HepG2 (cell line): ENCODE results near the gene COPS6. TPM values are rescaled to one million over a fixed set of nuclear protein-coding genes. Genes with fewer than 3 reads are reported as not detected.

Source experiments
- ATAC-seq: fragments of 200-7000 bp; cut with Tn5 transposase; 3 replicates; pipeline ENCODE4 v1.9.1; 2020; ENCODE audit warnings: mild to moderate bottlenecking, moderate library complexity
- BruUV-seq: library from RNA; stranded (reverse); fragments of 400-500 nt; replicated peaks from 2 replicates; lab custom pipeline; 2021; lab: Mats Ljungman, UMichigan
- CTCF ChIA-PET: fragments of 300-600 bp; formaldehyde crosslinking; extraction: SDS; loops from one replicate; lab custom pipeline; 2021; ENCODE audit warnings: low total read pairs, inconsistent platforms, low intra/inter-chr PET ratio; lab: Yijun Ruan, JAX
- POLR2A ChIA-PET: fragments of 350-600 bp; sonication (Branson Sonifier 250); formaldehyde crosslinking; loops from one replicate; lab custom pipeline; 2020; ENCODE audit warnings: antibody characterized with exemption, inconsistent platforms; lab: Yijun Ruan, JAX
- DNase-seq: peaks from one replicate; pipeline ENCODE4 v3.0.0-alpha.2; 2015; ENCODE audit warnings: low spot score
- FAIRE-seq: peaks from 3 replicates; lab custom pipeline; 2011; peaks lifted over from hg19 to GRCh38; lab: Jason Lieb, UNC
- H2AFZ ChIP-seq: one replicate; pipeline ENCODE4 v1.6.1; 2011; ENCODE audit warnings: low read length, inconsistent platforms
- H3K27ac ChIP-seq: fragments of 300-600 bp; 3 replicates; pipeline ENCODE4 v1.8.0; 2011; ENCODE audit warnings: mixed run types, mild to moderate bottlenecking, mixed read lengths, low read length, inconsistent platforms; ENCODE audit not compliant: insufficient read depth; ENCODE audit errors: extremely low read length
- H3K27me3 ChIP-seq, 2 experiments: fragments of 200-600 bp in 1 of 2; 2 replicates in 1 of 2; 3 replicates in 1 of 2; pipeline versions ENCODE4 v1.6.0 to v1.8.0; 2011; ENCODE audit warnings: low read length in 2 of 2, mild to moderate bottlenecking in 2 of 2, moderate library complexity in 2 of 2, inconsistent platforms in 1 of 2; ENCODE audit not compliant: insufficient read depth in 2 of 2, control insufficient read depth in 1 of 2
- H3K36me3 ChIP-seq, 2 experiments: fragments of 200-600 bp in 1 of 2; replicated peaks in 1 of 2; 2 replicates in 1 of 2; 3 replicates in 1 of 2; pipeline versions ENCODE4 v1.5.1 to v1.8.0; 2011; ENCODE audit warnings: low read length in 2 of 2, inconsistent platforms in 1 of 2; ENCODE audit not compliant: insufficient read depth in 2 of 2, control insufficient read depth in 1 of 2
- H3K4me1 ChIP-seq: 2 replicates; pipeline ENCODE4 v1.5.1; 2012; ENCODE audit warnings: low read length, inconsistent platforms; ENCODE audit not compliant: insufficient read depth
- H3K4me2 ChIP-seq: 2 replicates; pipeline ENCODE4 v1.6.0; 2011; ENCODE audit warnings: low read depth, low read length, inconsistent platforms
- H3K4me3 ChIP-seq, 3 experiments: fragments of 200-600 bp in 1 of 3; sonication (generic), shearing (Covaris generic) in 1 of 3; replicated peaks in 1 of 3; 2 replicates each; pipeline ENCODE4 v1.5.1; 2011 to 2016; ENCODE audit warnings: low read length in 3 of 3, inconsistent platforms in 2 of 3, low read depth in 2 of 3, mild to moderate bottlenecking in 2 of 3, control low read depth in 1 of 3, mixed read lengths in 1 of 3; ENCODE audit not compliant: insufficient read depth in 1 of 3
- H3K79me2 ChIP-seq: one replicate; pipeline ENCODE4 v1.6.1; 2011; ENCODE audit warnings: low read length, inconsistent platforms; ENCODE audit not compliant: insufficient read depth
- H3K9ac ChIP-seq: 2 replicates; pipeline ENCODE4 v1.6.0; 2011; ENCODE audit warnings: mild to moderate bottlenecking, low read depth, low read length, inconsistent platforms; ENCODE audit not compliant: insufficient read depth
- H3K9me3 ChIP-seq: 2 replicates; pipeline ENCODE4 v1.5.1; 2012; ENCODE audit warnings: mild to moderate bottlenecking, low read length
- H4K20me1 ChIP-seq: 2 replicates; pipeline ENCODE4 v1.6.0; 2011; ENCODE audit warnings: inconsistent platforms, mild to moderate bottlenecking, low read length, moderate library complexity; ENCODE audit not compliant: insufficient read depth
- ADNP ChIP-seq: sonication (generic); formaldehyde crosslinking; IDR thresholded peaks from 2 replicates; pipeline ENCODE4 v1.4.0; 2020; ENCODE audit warnings: missing genetic modification reagents
- BRF2 ChIP-seq: sonication (generic); formaldehyde crosslinking; IDR thresholded peaks from 2 replicates; pipeline ENCODE4 v1.8.1; 2022; ENCODE audit warnings: mild to moderate bottlenecking, missing genetic modification reagents
- FOXC1 ChIP-seq: sonication (generic); formaldehyde crosslinking; IDR thresholded peaks from 2 replicates; pipeline ENCODE4 v1.8.0; 2022; ENCODE audit warnings: mild to moderate bottlenecking, missing genetic modification reagents, borderline replicate concordance
- IKZF4 ChIP-seq: sonication (generic); formaldehyde crosslinking; IDR thresholded peaks from 2 replicates; pipeline ENCODE4 v1.5.1; 2020; ENCODE audit warnings: borderline replicate concordance, mild to moderate bottlenecking, low read depth, missing genetic modification reagents; ENCODE audit errors: not compliant biosample characterization
- LBX2 ChIP-seq: sonication (generic); formaldehyde crosslinking; IDR thresholded peaks from 2 replicates; pipeline ENCODE4 v1.5.0; 2020; ENCODE audit warnings: missing genetic modification reagents, mild to moderate bottlenecking, borderline replicate concordance
- NFRKB ChIP-seq: fragments of 450-650 bp; IDR thresholded peaks from 2 replicates; pipeline ENCODE4 v1.6.1; 2017
- RBFOX2 ChIP-seq: fragments of 200-400 bp; formaldehyde crosslinking; IDR thresholded peaks from 2 replicates; pipeline ENCODE4 v1.6.1; 2017; ENCODE audit warnings: low read depth, mild to moderate bottlenecking, low read length
- REPIN1 ChIP-seq: sonication (generic); formaldehyde crosslinking; IDR thresholded peaks from 2 replicates; pipeline ENCODE4 v1.8.0; 2022; ENCODE audit warnings: missing genetic modification reagents, low read depth, mild to moderate bottlenecking, borderline replicate concordance
- SAFB2 ChIP-seq: sonication (generic); formaldehyde crosslinking; IDR thresholded peaks from 2 replicates; pipeline ENCODE4 v1.5.1; 2020; ENCODE audit warnings: missing genetic modification reagents, low read depth, mild to moderate bottlenecking, borderline replicate concordance
- SP2 ChIP-seq: sonication (generic); formaldehyde crosslinking; IDR thresholded peaks from 2 replicates; pipeline ENCODE4 v1.5.1; 2020; ENCODE audit warnings: mild to moderate bottlenecking, missing genetic modification reagents
- TFE3 ChIP-seq: IDR thresholded peaks from 2 replicates; pipeline ENCODE4 v1.6.1; 2016
- ZFP41 ChIP-seq: sonication (generic); formaldehyde crosslinking; IDR thresholded peaks from 2 replicates; pipeline ENCODE4 v1.4.0; 2020; ENCODE audit warnings: mild to moderate bottlenecking, missing genetic modification reagents, borderline replicate concordance
- ZNF235 ChIP-seq: sonication (generic); formaldehyde crosslinking; IDR thresholded peaks from 2 replicates; pipeline ENCODE4 v1.8.1; 2023; ENCODE audit warnings: mild to moderate bottlenecking, missing genetic modification reagents, borderline replicate concordance
- ZNF317 ChIP-seq: sonication (generic); formaldehyde crosslinking; IDR thresholded peaks from 2 replicates; pipeline ENCODE4 v1.5.0; 2020; ENCODE audit warnings: mild to moderate bottlenecking, missing genetic modification reagents
- ZNF326 ChIP-seq: sonication (generic); formaldehyde crosslinking; IDR thresholded peaks from 2 replicates; pipeline ENCODE4 v1.4.0; 2020; ENCODE audit warnings: missing genetic modification reagents, borderline replicate concordance
- ZNF607 ChIP-seq: sonication (generic); formaldehyde crosslinking; IDR thresholded peaks from 2 replicates; pipeline ENCODE4 v1.5.1; 2020; ENCODE audit warnings: missing genetic modification reagents, mild to moderate bottlenecking, borderline replicate concordance
- ZUFSP ChIP-seq: sonication (generic); formaldehyde crosslinking; IDR thresholded peaks from 2 replicates; pipeline ENCODE4 v1.9.0; 2021; ENCODE audit warnings: missing genetic modification reagents, mild to moderate bottlenecking, borderline replicate concordance
- WGBS: methylation state at CpG from one replicate; pipeline ENCODE4 v1.1.6; 2017; ENCODE audit warnings: low lambda C conversion rate; 5-methylcytosine and 5-hydroxymethylcytosine counted together
- in situ Hi-C: cut with HindIII; loops from 2 replicates; pipeline ENCODE4 v1.10.0; 2017; ENCODE audit warnings: low pct_unique_long_range_greater_than_20kb; ENCODE audit not compliant: extremely low pct_ligation_motif_present
- intact Hi-C: fragments of 100-400 bp; cut with micrococcal nuclease; formaldehyde crosslinking; loops from one replicate; pipeline ENCODE4 v1.10.0; 2022; ENCODE audit not compliant: unreplicated experiment
- polyA plus RNA-seq, 8 experiments: library from polyadenylated mRNA; depleted of rRNA in 3 of 8; stranded (reverse) in 7 of 8; unstranded in 1 of 8; fragments of >200 nt; fragmentation: Illumina TruSeq in 4 of 8; extraction: Trizol in 4 of 8; gene quantifications; 2 replicates each; pipeline versions ENCODE4 v1.2.1 to v1.2.3, GENCODE V29; 2011 to 2016; ENCODE audit warnings: low read depth in 4 of 8, missing spikeins in 1 of 8, mixed read lengths in 1 of 8; ENCODE audit not compliant: insufficient read depth in 1 of 8
- total RNA-seq, 5 experiments: library from RNA; depleted of rRNA; stranded (reverse); fragments of >200 nt; fragmentation: Illumina TruSeq; extraction: Trizol; gene quantifications; 2 replicates each; pipeline ENCODE4 v1.2.3, GENCODE V29; 2016; ENCODE audit warnings: low read depth in 1 of 5

Gene COPS6
- total and polyA plus RNA-seq, 2 of the 13 experiments (the other 11 are each of a cell fraction or from before 2014, with no cell fraction given): 33.4 to 117 TPM

GRCh38 chr7:100048680-100049079, 40.1 kb upstream of the COPS6 start:
- in situ Hi-C loops (no loop called here), intact Hi-C loops (no loop called here)
- H2AFZ ChIP-seq: no peak overlapping the region
- TF ChIP-seq ADNP (CRISPR knock-in tag): no peak
- TF ChIP-seq LBX2 (CRISPR knock-in tag): no peak
- TF ChIP-seq TFE3: no peak
- no peak for TF ChIP-seq SP2 (CRISPR knock-in tag)
- no peak for TF ChIP-seq ZNF235 (CRISPR knock-in tag)
- no peak for TF ChIP-seq ZNF326
- TF ChIP-seq IKZF4: no peak
- no peak for TF ChIP-seq ZNF317 (CRISPR knock-in tag)
- TF ChIP-seq SAFB2 (CRISPR knock-in tag): no peak
- no peak for TF ChIP-seq REPIN1 (CRISPR knock-in tag)
- no peak for TF ChIP-seq ZFP41
- no peak for TF ChIP-seq ZUFSP (CRISPR knock-in tag)
- no peak for TF ChIP-seq NFRKB
- no peak for TF ChIP-seq FOXC1
- TF ChIP-seq BRF2: no peak
- no peak for TF ChIP-seq ZNF607 (CRISPR knock-in tag)
- TF ChIP-seq RBFOX2: no peak
- no peaks in the 10 kb centered on the region for H4K20me1 ChIP-seq
- H3K9me3 ChIP-seq: no peaks in the 10 kb centered on the region
- no peak overlapping the region for H3K9ac ChIP-seq
- H3K4me2 ChIP-seq: no peak overlapping the region; the same call in 1 of the 2 replicates
- H3K27me3 ChIP-seq: no peaks in the 10 kb centered on the region
- peaks cover 6% of the 10 kb centered on the region for H3K79me2 ChIP-seq
- FAIRE-seq (no peak), ATAC-seq (no peak), DNase-seq (no peak)
- ChIA-PET CTCF (interaction anchor here (1.9 kb wide), 1 partner anchor 55 kb away, joined by 6 read pairs; no protein-coding TSS in a partner anchor), POLR2A (no interaction called here)
- BruUV-seq: no TSS peak
- no peak overlapping the region for H3K27ac ChIP-seq
- 87% methylated on average over 4 of the region's 4 CpGs for WGBS
- H3K4me1 ChIP-seq: peaks cover 29% of the 10 kb centered on the region
- H3K36me3 ChIP-seq: no peaks in the 10 kb centered on the region
- no peak overlapping the region; a peak in 1 of 6 replicates for H3K4me3 ChIP-seq
